COR-L47 (cell line): ENCODE results near the gene HK1.

Experiments
- DNase-seq: peaks from one replicate; lab custom pipeline; 2025; lab: John Stamatoyannopoulos, UW

Gene HK1

GRCh38 chr10:69451209-69451783, 173.0 kb downstream of the HK1 start, which contains the start of gene TSPAN15:
Gene TSPAN15, plus strand, starts transcription at chr10:69451465. Its CDS starts 130 bp downstream, at chr10:69451595.
- DNase-seq = peak; percentile 73
